HEK293 (cell line): ENCODE data around the gene LHB.
A peak's percentile ranks its signal among the peaks of the same experiment; 100 is the strongest.

Source experiments
- CTCF ChIA-PET: fragments of 350-600 bp; formaldehyde crosslinking; extraction: SDS; loops from one replicate; lab custom pipeline; 2021; ENCODE audit warnings: antibody characterized with exemption; lab: Yijun Ruan, JAX
- POLR2A ChIA-PET: fragments of 300-600 bp; formaldehyde crosslinking; extraction: SDS; loops from one replicate; lab custom pipeline; 2020; ENCODE audit warnings: antibody characterized with exemption, inconsistent platforms; lab: Yijun Ruan, JAX
- H3K27ac ChIP-seq: fragments of 200-500 bp; sonication (Bioruptor generic); 2 replicates; pipeline ENCODE4 v1.5.1; 2014; ENCODE audit warnings: low read depth, low read length, control low read depth, inconsistent platforms; ENCODE audit errors: extremely low read depth
- H3K36me3 ChIP-seq, 2 experiments: fragments of 200-500 bp in 1 of 2; sonication (Bioruptor generic) in 1 of 2; 1 replicate in 1 of 2; 2 replicates in 1 of 2; pipeline ENCODE4 v1.5.1; 2014 to 2017; ENCODE audit warnings: inconsistent platforms in 2 of 2, low read length in 2 of 2; ENCODE audit not compliant: control insufficient read depth in 2 of 2, insufficient read depth in 1 of 2
- H3K4me1 ChIP-seq: fragments of 200-500 bp; sonication (Bioruptor generic); 2 replicates; pipeline ENCODE4 v1.5.1; 2014; ENCODE audit warnings: mild to moderate bottlenecking, low read length, inconsistent platforms; ENCODE audit not compliant: control insufficient read depth, insufficient read depth
- H3K4me3 ChIP-seq: 2 replicates; pipeline ENCODE4 v1.5.1; 2011; ENCODE audit warnings: low read depth, mild to moderate bottlenecking, control low read depth, low read length, moderate library complexity
- H3K9me3 ChIP-seq: fragments of 200-500 bp; sonication (Bioruptor generic); 2 replicates; pipeline ENCODE4 v1.5.1; 2014; ENCODE audit warnings: low read depth, low read length, inconsistent platforms; ENCODE audit not compliant: control insufficient read depth, insufficient read depth
- AEBP2 ChIP-seq: fragments of 450-650 bp; formaldehyde crosslinking; IDR thresholded peaks from 2 replicates; pipeline ENCODE4 v1.5.1; 2016; ENCODE audit warnings: missing biosample characterization, missing genetic modification characterization, borderline replicate concordance
- ELK4 ChIP-seq: IDR thresholded peaks from 2 replicates; pipeline ENCODE4 v1.6.1; 2011; ENCODE audit warnings: mild to moderate bottlenecking, low read depth, low read length, borderline replicate concordance
- KLF7 ChIP-seq: fragments of 450-650 bp; formaldehyde crosslinking; IDR thresholded peaks from 2 replicates; pipeline ENCODE4 v1.5.1; 2016; ENCODE audit warnings: missing biosample characterization, missing genetic modification characterization, borderline replicate concordance
- MYNN ChIP-seq: fragments of 450-650 bp; formaldehyde crosslinking; IDR thresholded peaks from 2 replicates; pipeline ENCODE4 v1.5.1; 2016; ENCODE audit warnings: missing biosample characterization, missing genetic modification characterization, borderline replicate concordance
- OVOL3 ChIP-seq: fragments of 450-650 bp; formaldehyde crosslinking; IDR thresholded peaks from 2 replicates; pipeline ENCODE4 v1.5.1; 2016; ENCODE audit warnings: missing biosample characterization, missing genetic modification characterization
- ZBTB11 ChIP-seq: fragments of 450-650 bp; formaldehyde crosslinking; conservative IDR thresholded peaks from 2 replicates; pipeline ENCODE4 v1.5.1; 2016; ENCODE audit warnings: low read depth, missing biosample characterization, missing genetic modification characterization
- ZBTB20 ChIP-seq: fragments of 450-650 bp; formaldehyde crosslinking; IDR thresholded peaks from 2 replicates; pipeline ENCODE4 v1.5.1; 2016; ENCODE audit warnings: missing biosample characterization, missing genetic modification characterization
- ZBTB26 ChIP-seq: fragments of 450-650 bp; formaldehyde crosslinking; optimal IDR thresholded peaks from 2 replicates; pipeline ENCODE3; 2016; ENCODE audit warnings: missing biosample characterization, mild to moderate bottlenecking, missing genetic modification characterization
- ZNF138 ChIP-seq: fragments of 450-650 bp; formaldehyde crosslinking; IDR thresholded peaks from 2 replicates; pipeline ENCODE4 v1.5.1; 2016; ENCODE audit warnings: missing biosample characterization, missing genetic modification characterization, borderline replicate concordance
- ZNF335 ChIP-seq: fragments of 450-650 bp; formaldehyde crosslinking; conservative IDR thresholded peaks from 2 replicates; pipeline ENCODE4 v1.5.1; 2016; ENCODE audit warnings: missing biosample characterization, missing genetic modification characterization
- ZNF391 ChIP-seq: fragments of 450-650 bp; formaldehyde crosslinking; IDR thresholded peaks from 2 replicates; pipeline ENCODE4 v1.5.1; 2016; ENCODE audit warnings: low read depth, missing biosample characterization, missing genetic modification characterization, borderline replicate concordance
- ZNF555 ChIP-seq: fragments of 450-650 bp; formaldehyde crosslinking; conservative IDR thresholded peaks from 2 replicates; pipeline ENCODE4 v1.5.1; 2017; ENCODE audit warnings: missing biosample characterization, mild to moderate bottlenecking, missing genetic modification characterization, inconsistent platforms
- ZNF623 ChIP-seq: fragments of 450-650 bp; formaldehyde crosslinking; IDR thresholded peaks from 2 replicates; pipeline ENCODE4 v1.5.1; 2016; ENCODE audit warnings: missing biosample characterization, missing genetic modification characterization
- ZNF670 ChIP-seq: fragments of 450-650 bp; formaldehyde crosslinking; IDR thresholded peaks from 2 replicates; pipeline ENCODE4 v1.5.1; 2016; ENCODE audit warnings: missing biosample characterization, missing genetic modification characterization, low read depth
- ZNF677 ChIP-seq: fragments of 450-650 bp; IDR thresholded peaks from 2 replicates; pipeline ENCODE4 v1.5.0; 2018; ENCODE audit warnings: missing biosample characterization, mild to moderate bottlenecking, missing genetic modification characterization, moderate library complexity
- ZNF777 ChIP-seq: fragments of 450-650 bp; formaldehyde crosslinking; IDR thresholded peaks from 2 replicates; pipeline ENCODE4 v1.5.1; 2017; ENCODE audit warnings: missing biosample characterization, missing genetic modification characterization, borderline replicate concordance
- ZNF830 ChIP-seq: fragments of 450-650 bp; IDR thresholded peaks from 2 replicates; pipeline ENCODE4 v1.5.0; 2018; ENCODE audit warnings: missing biosample characterization, missing genetic modification characterization, low read depth, mild to moderate bottlenecking, moderate library complexity

The LHB gene

GRCh38 chr19:48992581-48993174, 24.2 kb downstream of the LHB start:
- CTCF ChIA-PET = interaction anchor here (0.6 to 2.9 kb wide), 39 partner anchors 9 to 366 kb away, joined by 3 to 79 read pairs (median 5); partner anchors contain the start of genes CGB2, CGB7 and NUCB1
- POLR2A ChIA-PET = interaction anchor here (0.9 to 2.8 kb wide), 26 partner anchors 9 to 459 kb away, joined by 3 to 33 read pairs (median 7); partner anchors contain the start of genes DHDH, LHB, LIN7B and NTF4
- H3K9me3 ChIP-seq = no peaks in the 10 kb centered on the region
- H3K4me1 ChIP-seq = peaks cover 12% of the 10 kb centered on the region; the same call in 1 of the 2 replicates
- peaks cover 18 to 34% of the 10 kb centered on the region in 2 experiments; a peak in 2 of 3 replicates for H3K36me3 ChIP-seq
- H3K27ac ChIP-seq = peak overlapping the region; percentile 81
- TF ChIP-seq ZBTB26 (tag by site-specific recombination) (no peak), ELK4 (no peak), ZNF623 (no peak), MYNN (tag by site-specific recombination) (no peak), ZNF138 (no peak), ZNF677 (no peak), ZNF830 (tag by site-specific recombination) (no peak), KLF7 (tag by site-specific recombination) (0 out of 2 replicates have a peak, but pooled peaks have one; percentile 16), ZBTB20 (tag by site-specific recombination) (peak; percentile 99), ZNF555 (tag by site-specific recombination) (no peak), ZNF777 (peak; percentile 61; the same call in 1 of the 2 replicates), ZNF335 (tag by site-specific recombination) (peak; percentile 80), ZNF670 (tag by site-specific recombination) (no peak), ZNF391 (0 out of 2 replicates have a peak, but pooled peaks have one; percentile 21), OVOL3 (tag by site-specific recombination) (0 out of 2 replicates have a peak, but pooled peaks have one; percentile 23), AEBP2 (tag by site-specific recombination) (no peak), ZBTB11 (tag by site-specific recombination) (peak; percentile 60; the same call in 1 of the 2 replicates)
- peak overlapping the region; percentile 54 for H3K4me3 ChIP-seq
